GM23338 (cell line): ENCODE data around the gene AFAP1L1. TPM values are rescaled to one million over a fixed set of nuclear protein-coding genes. Genes with fewer than 3 reads are reported as not detected.

Experiments
- ATAC-seq: fragments of 200-7000 bp; cut with Tn5 transposase; 3 replicates; pipeline ENCODE4 v1.9.1; 2020
- DNase-seq: peaks from one replicate; pipeline ENCODE4 v3.0.0-alpha.2; 2015; ENCODE audit warnings: low spot score
- H2AFZ ChIP-seq: fragments of 200-600 bp; sonication (generic); 2 replicates; pipeline ENCODE4 v1.8.0; 2016; ENCODE audit warnings: antibody characterized with exemption, mild to moderate bottlenecking, moderate library complexity
- H3F3A ChIP-seq: fragments of 200-600 bp; sonication (generic); replicated peaks from 2 replicates; pipeline ENCODE4 v1.8.0; 2017; ENCODE audit warnings: antibody characterized with exemption, mixed run types, low read depth
- H3K27ac ChIP-seq: fragments of 200-600 bp; sonication (generic); 2 replicates; pipeline ENCODE4 v1.6.1; 2016; ENCODE audit warnings: low read depth
- H3K27me3 ChIP-seq: fragments of 200-600 bp; sonication (generic); 2 replicates; pipeline ENCODE4 v1.8.0; 2016; ENCODE audit warnings: mild to moderate bottlenecking, mixed run types, moderate library complexity; ENCODE audit not compliant: insufficient read depth
- H3K36me3 ChIP-seq: fragments of 200-600 bp; sonication (generic); 2 replicates; pipeline ENCODE4 v1.8.0; 2016; ENCODE audit warnings: mild to moderate bottlenecking; ENCODE audit not compliant: insufficient read depth
- H3K4me1 ChIP-seq: fragments of 200-600 bp; sonication (generic); 2 replicates; pipeline ENCODE4 v1.8.0; 2016; ENCODE audit warnings: mild to moderate bottlenecking, moderate library complexity; ENCODE audit not compliant: insufficient read depth
- H3K4me2 ChIP-seq: fragments of 200-600 bp; sonication (generic); 2 replicates; pipeline ENCODE4 v1.7.1; 2017; ENCODE audit warnings: mixed run types
- H3K4me3 ChIP-seq: fragments of 200-600 bp; sonication (generic); 2 replicates; pipeline ENCODE4 v1.6.1; 2016; ENCODE audit warnings: mixed run types
- H3K79me2 ChIP-seq: fragments of 200-600 bp; sonication (generic); replicated peaks from 2 replicates; pipeline ENCODE4 v1.8.0; 2017; ENCODE audit warnings: mild to moderate bottlenecking; ENCODE audit not compliant: insufficient read depth
- H3K9me2 ChIP-seq: fragments of 200-600 bp; sonication (generic); 2 replicates; pipeline ENCODE4 v1.8.0; 2017; ENCODE audit not compliant: insufficient read depth
- H4K20me1 ChIP-seq: fragments of 200-600 bp; sonication (generic); replicated peaks from 2 replicates; pipeline ENCODE4 v1.8.0; 2017; ENCODE audit warnings: mild to moderate bottlenecking; ENCODE audit not compliant: insufficient read depth
- H3K27ac Mint-ChIP-seq: 2 replicates; pipeline ENCODE4 v1.8.0; 2020; ENCODE audit warnings: inconsistent platforms, mild to moderate bottlenecking, moderate library complexity, mixed read lengths
- H3K27me3 Mint-ChIP-seq: 3 replicates; pipeline ENCODE4 v1.8.0; 2022; ENCODE audit warnings: low read depth, mild to moderate bottlenecking, moderate library complexity, mixed read lengths, inconsistent platforms; ENCODE audit not compliant: insufficient read depth, poor library complexity
- H3K36me3 Mint-ChIP-seq: 3 replicates; pipeline ENCODE4 v1.8.0; 2021; ENCODE audit warnings: low read depth, mild to moderate bottlenecking, inconsistent platforms, moderate library complexity, mixed read lengths
- H3K4me1 Mint-ChIP-seq: 3 replicates; pipeline ENCODE4 v1.8.0; 2020; ENCODE audit warnings: mild to moderate bottlenecking, inconsistent platforms, mixed read lengths
- H3K4me3 Mint-ChIP-seq: 3 replicates; pipeline ENCODE4 v1.8.0; 2021; ENCODE audit warnings: moderate library complexity, mild to moderate bottlenecking, inconsistent platforms, mixed read lengths
- H3K9me3 Mint-ChIP-seq: 3 replicates; pipeline ENCODE4 v1.8.0; 2020; ENCODE audit warnings: moderate library complexity, mild to moderate bottlenecking, inconsistent platforms, mixed read lengths
- CREB1 ChIP-seq: fragments of 250-450 bp; sonication (Bioruptor Pico); IDR thresholded peaks from 2 replicates; pipeline ENCODE4 v1.5.0; 2020; ENCODE audit warnings: low read depth, mild to moderate bottlenecking, moderate library complexity
- CTCF ChIP-seq, 2 experiments: fragments of 200-600 bp in 1 of 2; sonication (generic) in 1 of 2; conservative IDR thresholded peaks; 2 replicates each; pipeline versions ENCODE4 v1.5.1 to v1.6.1; 2016 to 2017; ENCODE audit warnings: antibody characterized with exemption in 2 of 2, low read depth in 2 of 2, mild to moderate bottlenecking in 2 of 2, moderate library complexity in 1 of 2
- EZH2 ChIP-seq: fragments of 200-600 bp; sonication (generic); IDR thresholded peaks from one replicate; pipeline ENCODE4 v1.8.0; 2017; ENCODE audit warnings: antibody characterized with exemption, mild to moderate bottlenecking, low read depth; ENCODE audit not compliant: unreplicated experiment
- POLR2AphosphoS5 ChIP-seq: IDR thresholded peaks from 2 replicates; pipeline ENCODE4 v1.6.1; 2016; ENCODE audit warnings: antibody characterized with exemption, low read depth
- STAT1 ChIP-seq: IDR thresholded peaks from one replicate; pipeline ENCODE4 v1.6.1; 2016; ENCODE audit warnings: antibody characterized with exemption; ENCODE audit not compliant: unreplicated experiment
- ZNF331 ChIP-seq: fragments of 250-450 bp; sonication (Bioruptor Pico); IDR thresholded peaks from 2 replicates; pipeline ENCODE4 v1.5.0; 2020; ENCODE audit warnings: low read depth, mild to moderate bottlenecking, moderate library complexity
- polyA plus RNA-seq: library from polyadenylated mRNA; unstranded; fragments of >200 nt; fragmentation: Nextera tagmentation; extraction: Ambion mirVana; gene quantifications from 2 replicates; pipeline ENCODE4 v1.2.1, GENCODE V29; 2016
- total RNA-seq: library from RNA; depleted of rRNA; stranded (reverse); fragments of >200 nt; shearing (Covaris generic); gene quantifications from 2 replicates; pipeline ENCODE4 v1.2.3, GENCODE V29; 2014

AFAP1L1 gene
- total and polyA plus RNA-seq, 2 experiments from 2014 or later, result 3.2 to 5.7 TPM

- Histone ChIP-seq H3K4me1 (no peaks in the 10 kb centered on the region), H3K27ac (no peak overlapping the region), H3F3A (no peaks in the 10 kb centered on the region), H4K20me1 (no peaks in the 10 kb centered on the region; the same call in 1 of the 2 replicates), H3K79me2 (no peaks in the 10 kb centered on the region), H3K9me2 (no peaks in the 10 kb centered on the region), H3K4me3 (no peak overlapping the region), H2AFZ (no peak overlapping the region), H3K4me2 (no peak overlapping the region), H3K36me3 (no peaks in the 10 kb centered on the region), H3K27me3 (no peaks in the 10 kb centered on the region)
- Mint-ChIP-seq H3K4me1 (peaks cover 10% of the 10 kb centered on the region), H3K27me3 (no peaks in the 10 kb centered on the region), H3K9me3 (no peaks in the 10 kb centered on the region), H3K4me3 (no peak overlapping the region), H3K27ac (no peak overlapping the region), H3K36me3 (no peaks in the 10 kb centered on the region)
- no peak for ATAC-seq
- no peak for TF ChIP-seq POLR2AphosphoS5
- no peak for TF ChIP-seq CREB1
- TF ChIP-seq CTCF (conservative IDR thresholded peaks at IDR 0.05; ENCODE audit: low read depth in 2 of 2), result no peak
- no peak for TF ChIP-seq EZH2
- TF ChIP-seq STAT1, result no peak
- no peak for DNase-seq
Measured at GRCh38 chr5:149227168-149227826, 44.4 kb upstream of the AFAP1L1 start.

GRCh38 chr5:149228618-149229297, 42.9 kb upstream of the AFAP1L1 start:
- Histone ChIP-seq H3K9me2 (no peaks in the 10 kb centered on the region), H3K4me2 (no peak overlapping the region), H3K36me3 (no peaks in the 10 kb centered on the region), H2AFZ (no peak overlapping the region), H3F3A (no peaks in the 10 kb centered on the region), H3K27ac (no peak overlapping the region), H3K4me1 (no peaks in the 10 kb centered on the region), H4K20me1 (no peaks in the 10 kb centered on the region; the same call in 1 of the 2 replicates), H3K4me3 (no peak overlapping the region), H3K27me3 (no peaks in the 10 kb centered on the region), H3K79me2 (no peaks in the 10 kb centered on the region)
- peaks cover 10% of the 10 kb centered on the region for H3K4me1 Mint-ChIP-seq
- H3K27me3 Mint-ChIP-seq, result no peaks in the 10 kb centered on the region
- no peaks in the 10 kb centered on the region for H3K9me3 Mint-ChIP-seq
- H3K4me3 Mint-ChIP-seq, result no peak overlapping the region
- peak; percentile 66 to 72 for TF ChIP-seq CTCF (conservative IDR thresholded peaks at IDR 0.05; ENCODE audit: low read depth in 2 of 2)
- no peak for TF ChIP-seq ZNF331 (CRISPR knock-in tag)
- H3K36me3 Mint-ChIP-seq, result no peaks in the 10 kb centered on the region
- ATAC-seq (peak; percentile 93), DNase-seq (peak; percentile 74)
- no peak overlapping the region for H3K27ac Mint-ChIP-seq
